Measurements from ENCODE around the gene PCSK6.

DNA sequence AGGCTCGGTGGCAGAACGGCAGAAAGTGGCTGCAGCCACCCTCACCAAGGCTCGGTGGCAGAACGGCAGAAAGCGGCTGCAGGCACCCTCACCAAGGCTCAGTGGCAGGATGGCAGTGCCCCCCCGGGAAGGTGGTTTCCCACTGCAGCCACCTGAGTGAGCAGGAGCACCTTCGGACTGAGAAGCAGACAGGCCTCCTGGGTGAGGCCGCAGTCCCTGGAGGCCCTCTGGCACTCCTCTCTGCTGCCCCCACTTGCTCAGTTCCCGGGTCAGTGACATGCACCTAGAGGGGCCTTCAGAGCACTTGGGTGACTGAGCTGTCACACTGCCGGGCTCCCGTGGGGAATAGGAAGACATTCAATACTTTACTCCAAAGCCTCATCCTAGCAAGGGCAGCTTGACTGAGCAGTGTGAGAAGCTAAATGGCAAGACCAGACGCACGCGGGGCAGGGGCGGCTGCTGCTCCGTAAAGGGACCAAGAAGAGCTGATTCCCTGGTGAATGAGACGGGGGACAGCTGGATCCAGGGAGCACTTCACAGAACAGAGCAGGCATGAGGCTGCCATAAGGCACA, 62.7 kb downstream of the PCSK6 start:
- TF ChIP-seq, protein P1, sequence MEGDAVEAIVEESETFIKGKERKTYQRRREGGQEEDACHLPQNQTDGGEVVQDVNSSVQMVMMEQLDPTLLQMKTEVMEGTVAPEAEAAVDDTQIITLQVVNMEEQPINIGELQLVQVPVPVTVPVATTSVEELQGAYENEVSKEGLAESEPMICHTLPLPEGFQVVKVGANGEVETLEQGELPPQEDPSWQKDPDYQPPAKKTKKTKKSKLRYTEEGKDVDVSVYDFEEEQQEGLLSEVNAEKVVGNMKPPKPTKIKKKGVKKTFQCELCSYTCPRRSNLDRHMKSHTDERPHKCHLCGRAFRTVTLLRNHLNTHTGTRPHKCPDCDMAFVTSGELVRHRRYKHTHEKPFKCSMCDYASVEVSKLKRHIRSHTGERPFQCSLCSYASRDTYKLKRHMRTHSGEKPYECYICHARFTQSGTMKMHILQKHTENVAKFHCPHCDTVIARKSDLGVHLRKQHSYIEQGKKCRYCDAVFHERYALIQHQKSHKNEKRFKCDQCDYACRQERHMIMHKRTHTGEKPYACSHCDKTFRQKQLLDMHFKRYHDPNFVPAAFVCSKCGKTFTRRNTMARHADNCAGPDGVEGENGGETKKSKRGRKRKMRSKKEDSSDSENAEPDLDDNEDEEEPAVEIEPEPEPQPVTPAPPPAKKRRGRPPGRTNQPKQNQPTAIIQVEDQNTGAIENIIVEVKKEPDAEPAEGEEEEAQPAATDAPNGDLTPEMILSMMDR (IDR thresholded peaks at IDR 0.05; ENCODE audit: low read length), result no peak
- TF ChIP-seq EZH2 (optimal IDR thresholded peaks at IDR 0.05; ENCODE audit: low read depth, low read length) (no peak), EZH2phosphoT487 (IDR thresholded peaks at IDR 0.05; ENCODE audit: low read length) (no peak)

All from MM.1S (cell line).